NCI-H524 (cell line): Measurements from ENCODE around the gene MOBP.
"Not testable (repeated sequence)": the region's sequence is repeated elsewhere in the genome, so short reads cannot be mapped to it uniquely, and the experiment has no call there.

Experiments
- DNase-seq, 2 experiments: peaks; one replicate each; lab custom pipeline; 2025; lab: John Stamatoyannopoulos, UW

MOBP gene

GRCh38 chr3:39453134-39453533 lies 14.3 kb upstream of the MOBP start:
- DNase-seq: no peak

- DNase-seq: not testable (repeated sequence)
These were observed 13.6 kb upstream of the MOBP start for GRCh38 chr3:39453872-39454271.

- DNase-seq: no peak
These were observed 12.8 kb upstream of the MOBP start for GRCh38 chr3:39454591-39455217.

- DNase-seq: no peak
These were observed 11.3 kb upstream of the MOBP start for GRCh38 chr3:39456159-39456558.

- no peak for DNase-seq
These were observed 10.1 kb upstream of the MOBP start for GRCh38 chr3:39457361-39457760.

GRCh38 chr3:39458579-39458978 lies 8.9 kb upstream of the MOBP start:
- DNase-seq: not testable (repeated sequence)

GRCh38 chr3:39460677-39461076 lies 6.8 kb upstream of the MOBP start:
- DNase-seq: no peak

GRCh38 chr3:39463269-39463668 lies 4.2 kb upstream of the MOBP start:
- no peak for DNase-seq

GRCh38 chr3:39466988-39467387 lies 492 bp upstream of the MOBP start:
- no peak for DNase-seq

GRCh38 chr3:39468108-39468436 lies 592 bp downstream of the MOBP start:
- DNase-seq: no peak

GRCh38 chr3:39469258-39469657 lies 1.8 kb downstream of the MOBP start:
- DNase-seq: no peak

- DNase-seq: peak; percentile 11 to 76
These were observed 2.5 kb downstream of the MOBP start for GRCh38 chr3:39469945-39470344.

- no peak for DNase-seq
These were observed 4.2 kb downstream of the MOBP start for GRCh38 chr3:39471652-39472051.

- no peak for DNase-seq
These were observed 6.1 kb downstream of the MOBP start for GRCh38 chr3:39473452-39474125.

- no peak for DNase-seq
These were observed 6.6 kb downstream of the MOBP start for GRCh38 chr3:39474126-39474515.

GRCh38 chr3:39476783-39477182 lies 9.3 kb downstream of the MOBP start:
- no peak for DNase-seq

GRCh38 chr3:39478226-39478625 lies 10.7 kb downstream of the MOBP start:
- no peak for DNase-seq

GRCh38 chr3:39479701-39480414 lies 12.4 kb downstream of the MOBP start:
- DNase-seq: peak; percentile 85 to 95

- DNase-seq: no peak
These were observed 18.1 kb downstream of the MOBP start for GRCh38 chr3:39485547-39485946.

- no peak for DNase-seq
These were observed 23.5 kb downstream of the MOBP start for GRCh38 chr3:39491014-39491413.

- no peak for DNase-seq
These were observed 24.4 kb downstream of the MOBP start for GRCh38 chr3:39491733-39492350.

GRCh38 chr3:39494781-39495180 lies 27.3 kb downstream of the MOBP start:
- no peak for DNase-seq

- no peak for DNase-seq
These were observed 30.3 kb downstream of the MOBP start for GRCh38 chr3:39497753-39498152.
